Hematopoietic multipotent progenitor cell treated with erythropoietin and hydrocortisone succinate and interleukin-3 and kit ligand, for 17 days (in vitro differentiated cells): Measurements from ENCODE around the gene UCHL1.
"Not testable (repeated sequence)": the region's sequence is repeated elsewhere in the genome, so short reads cannot be mapped to it uniquely, and the experiment has no call there.

ENCODE experiments used
- DNase-seq: peaks from one replicate; pipeline ENCODE4 v3.0.0-alpha.2; 2015; ENCODE audit warnings: low spot score

Gene UCHL1

GRCh38 chr4:41241919-41242318 lies 14.8 kb upstream of the UCHL1 start:
- DNase-seq: no peak

- no peak for DNase-seq
These were observed 10.7 kb upstream of the UCHL1 start for GRCh38 chr4:41245983-41246382.

GRCh38 chr4:41256131-41256739 lies 493 bp upstream of the UCHL1 start:
- DNase-seq: no peak

GRCh38 chr4:41257257-41257901 lies 651 bp downstream of the UCHL1 start:
- DNase-seq: no peak

GRCh38 chr4:41257906-41258305 lies 1.2 kb downstream of the UCHL1 start:
- DNase-seq: no peak

- no peak for DNase-seq
These were observed 2.1 kb downstream of the UCHL1 start for GRCh38 chr4:41258783-41259182.

- no peak for DNase-seq
These were observed 3.5 kb downstream of the UCHL1 start for GRCh38 chr4:41260116-41260733.

GRCh38 chr4:41262198-41262597 lies 5.5 kb downstream of the UCHL1 start:
- no peak for DNase-seq

GRCh38 chr4:41264212-41264611 lies 7.5 kb downstream of the UCHL1 start:
- DNase-seq: no peak

- no peak for DNase-seq
These were observed 11.3 kb downstream of the UCHL1 start for GRCh38 chr4:41267997-41268396.

GRCh38 chr4:41268721-41269517 lies 12.2 kb downstream of the UCHL1 start:
- DNase-seq: no peak

GRCh38 chr4:41269682-41270081 lies 13.0 kb downstream of the UCHL1 start:
- DNase-seq: no peak

- not testable (repeated sequence) for DNase-seq
These were observed 19.2 kb downstream of the UCHL1 start for GRCh38 chr4:41275931-41276330.

- DNase-seq: no peak
These were observed 23.3 kb downstream of the UCHL1 start for GRCh38 chr4:41280010-41280409.

- DNase-seq: peak; percentile 63
These were observed 24.4 kb downstream of the UCHL1 start for GRCh38 chr4:41281038-41281634.

GRCh38 chr4:41282366-41282765 lies 25.6 kb downstream of the UCHL1 start:
- no peak for DNase-seq

GRCh38 chr4:41285202-41285863 lies 28.6 kb downstream of the UCHL1 start:
- DNase-seq: no peak

GRCh38 chr4:41285864-41286235 lies 29.1 kb downstream of the UCHL1 start:
- DNase-seq: no peak

GRCh38 chr4:41287005-41287404 lies 30.3 kb downstream of the UCHL1 start:
- no peak for DNase-seq

GRCh38 chr4:41287852-41288251 lies 31.1 kb downstream of the UCHL1 start:
- DNase-seq: no peak

- no peak for DNase-seq
These were observed 31.5 kb downstream of the UCHL1 start for GRCh38 chr4:41288254-41288653.

GRCh38 chr4:41290479-41290878 lies 33.8 kb downstream of the UCHL1 start:
- DNase-seq: no peak
